GM12878 (cell line): ENCODE measurements around the gene BIK. TPM values are rescaled to one million over a fixed set of nuclear protein-coding genes. Genes with fewer than 3 reads are reported as not detected.

Experiments used
- ATAC-seq: fragments of 200-7000 bp; cut with Tn5 transposase; 3 replicates; pipeline ENCODE4 v1.9.1; 2020; ENCODE audit warnings: mild to moderate bottlenecking, moderate library complexity
- BruUV-seq: library from RNA; stranded (reverse); fragments of 400-500 nt; replicated peaks from 2 replicates; lab custom pipeline; 2021; lab: Mats Ljungman, UMichigan
- CTCF ChIA-PET: fragments of 300-600 bp; sonication (Branson Sonifier 250); formaldehyde crosslinking; extraction: SDS; loops from one replicate; lab custom pipeline; 2021; ENCODE audit warnings: inconsistent platforms; lab: Yijun Ruan, JAX
- POLR2A ChIA-PET: fragments of 350-600 bp; formaldehyde crosslinking; extraction: SDS; loops from one replicate; lab custom pipeline; 2021; ENCODE audit warnings: inconsistent platforms; lab: Charles Lee
- RAD21 ChIA-PET: fragments of 300-600 bp; sonication (Branson Sonifier 250); formaldehyde crosslinking; loops from one replicate; lab custom pipeline; 2023; ENCODE audit warnings: antibody characterized with exemption; ENCODE audit not compliant: unreplicated experiment; lab: Charles Lee
- SMC1A ChIA-PET: fragments of 300-600 bp; sonication (Branson Sonifier 250); formaldehyde crosslinking; loops from one replicate; lab custom pipeline; 2023; ENCODE audit not compliant: unreplicated experiment, uncharacterized antibody; lab: Charles Lee
- DNase-seq: peaks from one replicate; pipeline ENCODE4 v3.0.0-alpha.2; 2011; ENCODE audit warnings: low read depth, low spot score
- FAIRE-seq: peaks from 3 replicates; lab custom pipeline; 2011; peaks lifted over from hg19 to GRCh38; lab: Jason Lieb, UNC
- H2AFZ ChIP-seq: 2 replicates; pipeline ENCODE4 v1.6.0; 2011; ENCODE audit warnings: low read depth, low read length, control low read depth; ENCODE audit not compliant: control insufficient read depth
- H3K27ac ChIP-seq: 2 replicates; pipeline ENCODE4 v1.5.1; 2011; ENCODE audit warnings: control low read depth; ENCODE audit not compliant: control insufficient read depth, insufficient read depth
- H3K27me3 ChIP-seq, 2 experiments: replicated peaks in 1 of 2; 2 replicates each; pipeline versions ENCODE4 v1.6.0 to v1.6.1; 2011; ENCODE audit warnings: low read length in 1 of 2; ENCODE audit not compliant: control insufficient read depth in 2 of 2, insufficient read depth in 2 of 2
- H3K36me3 ChIP-seq, 2 experiments: 2 replicates each; pipeline ENCODE4 v1.5.1; 2011; ENCODE audit warnings: low read length in 1 of 2; ENCODE audit not compliant: control insufficient read depth in 2 of 2, insufficient read depth in 2 of 2
- H3K4me1 ChIP-seq: 2 replicates; pipeline ENCODE4 v1.6.1; 2011; ENCODE audit warnings: mild to moderate bottlenecking, low read length, moderate library complexity, mixed read lengths; ENCODE audit not compliant: control insufficient read depth, insufficient read depth
- H3K4me2 ChIP-seq: 2 replicates; pipeline ENCODE4 v1.6.0; 2011; ENCODE audit warnings: control low read depth; ENCODE audit not compliant: control insufficient read depth, insufficient read depth
- H3K4me3 ChIP-seq: fragments of 200-600 bp; sonication (generic); 2 replicates; pipeline ENCODE4 v1.5.1; 2016
- H3K79me2 ChIP-seq: 2 replicates; pipeline ENCODE4 v1.6.0; 2011; ENCODE audit warnings: low read length; ENCODE audit not compliant: control insufficient read depth, insufficient read depth
- H3K9ac ChIP-seq: 2 replicates; pipeline ENCODE4 v1.8.0; 2011; ENCODE audit warnings: low read length, control low read depth, mixed read lengths; ENCODE audit not compliant: control insufficient read depth, insufficient read depth
- H3K9me3 ChIP-seq: replicated peaks from 3 replicates; pipeline ENCODE4 v1.5.1; 2011; ENCODE audit warnings: mild to moderate bottlenecking, low read length; ENCODE audit not compliant: control insufficient read depth, insufficient read depth
- H4K20me1 ChIP-seq: 2 replicates; pipeline ENCODE4 v1.6.0; 2011; ENCODE audit not compliant: control insufficient read depth, insufficient read depth
- BCL11A ChIP-seq: IDR thresholded peaks from 2 replicates; pipeline ENCODE4 v1.6.1; 2011; ENCODE audit warnings: low read depth, low read length
- CTCF ChIP-seq, 3 experiments: IDR thresholded peaks in 2 of 3; conservative IDR thresholded peaks in 1 of 3; 2 replicates each; pipeline ENCODE4 v1.5.1; 2011; ENCODE audit warnings: low read depth in 3 of 3, low read length in 3 of 3, mild to moderate bottlenecking in 3 of 3, control low read depth in 2 of 3, moderate library complexity in 2 of 3, inconsistent platforms in 1 of 3, mixed read lengths in 1 of 3; ENCODE audit not compliant: control insufficient read depth in 2 of 3, insufficient read depth in 1 of 3; ENCODE audit errors: extremely low read depth in 1 of 3
- EGR1 ChIP-seq, 2 experiments: IDR thresholded peaks; 1 replicate in 1 of 2; 2 replicates in 1 of 2; pipeline ENCODE4 v1.6.1; 2011 to 2012; ENCODE audit warnings: low read depth in 2 of 2, low read length in 2 of 2, borderline replicate concordance in 1 of 2, mild to moderate bottlenecking in 1 of 2, moderate library complexity in 1 of 2
- PKNOX1 ChIP-seq: fragments of 450-650 bp; IDR thresholded peaks from 2 replicates; pipeline ENCODE4 v1.6.1; 2016; ENCODE audit warnings: mild to moderate bottlenecking
- RAD21 ChIP-seq: IDR thresholded peaks from 2 replicates; pipeline ENCODE4 v1.6.1; 2011; ENCODE audit warnings: mild to moderate bottlenecking, low read depth, low read length, moderate library complexity; ENCODE audit not compliant: insufficient read depth
- SMC3 ChIP-seq: IDR thresholded peaks from 2 replicates; pipeline ENCODE4 v1.6.1; 2011; ENCODE audit warnings: low read length, improper control_type of control experiment, borderline replicate concordance
- TCF12 ChIP-seq: IDR thresholded peaks from 2 replicates; pipeline ENCODE4 v1.6.1; 2011; ENCODE audit warnings: low read depth, mild to moderate bottlenecking, low read length
- YY1 ChIP-seq: IDR thresholded peaks from 2 replicates; pipeline ENCODE4 v1.6.1; 2011; ENCODE audit warnings: low read depth, mild to moderate bottlenecking, low read length
- ZNF217 ChIP-seq: fragments of 450-650 bp; IDR thresholded peaks from 2 replicates; pipeline ENCODE4 v1.6.1; 2017; ENCODE audit warnings: antibody characterized with exemption, mild to moderate bottlenecking
- ZNF687 ChIP-seq: fragments of 450-650 bp; IDR thresholded peaks from 2 replicates; pipeline ENCODE4 v1.6.1; 2017; ENCODE audit warnings: mild to moderate bottlenecking, moderate library complexity
- ZZZ3 ChIP-seq: IDR thresholded peaks from 2 replicates; pipeline ENCODE4 v1.6.1; 2011; ENCODE audit warnings: low read depth; ENCODE audit not compliant: control insufficient read depth, insufficient read length
- WGBS: methylation state at CpG from one replicate; pipeline ENCODE4 v1.1.6; 2016; ENCODE audit warnings: low lambda C conversion rate; ENCODE audit not compliant: insufficient replicate concordance, insufficient coverage; ENCODE audit errors: missing lambda C conversion rate; 5-methylcytosine and 5-hydroxymethylcytosine counted together
- in situ Hi-C: fragments of 300-500 bp; cut with MboI; formaldehyde crosslinking; loops from 9 replicates; pipeline ENCODE4 v1.14.3; 2018; ENCODE audit warnings: mixed read lengths
- intact Hi-C: fragments of 100-400 bp; cut with micrococcal nuclease; formaldehyde crosslinking; loops from one replicate; pipeline ENCODE4 v1.14.2; 2022; ENCODE audit not compliant: unreplicated experiment
- polyA plus RNA-seq, 11 experiments: library from polyadenylated mRNA; depleted of rRNA in 4 of 11; unstranded in 6 of 11; stranded (reverse) in 5 of 11; fragments of >200 nt; fragmentation: Nextera tagmentation in 4 of 11; fragmentation: Illumina TruSeq in 1 of 11; extraction: Ambion mirVana in 4 of 11; extraction: Trizol in 1 of 11; gene quantifications; 1 replicate in 1 of 11; 2 replicates in 10 of 11; pipeline versions ENCODE4 v1.2.1 to v1.2.3, GENCODE V29; 2011 to 2016; ENCODE audit warnings: inconsistent platforms in 2 of 11, missing spikeins in 2 of 11, low read depth in 1 of 11
- total RNA-seq, 4 experiments: library from RNA; depleted of rRNA in 3 of 4; stranded (reverse); fragments of >200 nt in 3 of 4; fragmentation: Illumina TruSeq in 1 of 4; extraction: Trizol in 1 of 4; gene quantifications; 2 replicates each; pipeline versions ENCODE4 v1.2.1 to v1.2.3, GENCODE V29; 2013 to 2021

BIK gene
- total and polyA plus RNA-seq, 10 of the 15 experiments (the other 5 are each of a cell fraction or from before 2014, with no cell fraction given): 0.33 to 9.8 (median 3.9) TPM

GRCh38 chr22:43136255-43136654 is 25.7 kb downstream of the BIK start:
- ATAC-seq (peak; percentile 93), DNase-seq (no peak), FAIRE-seq (no peak)
- TF ChIP-seq CTCF (IDR thresholded peaks at IDR 0.05 in 2 of 3, conservative IDR thresholded peaks at IDR 0.05 in 1 of 3; ENCODE audit: control insufficient read depth in 2 of 3, extremely low read depth in 1 of 3, insufficient read depth in 1 of 3, low read depth in 3 of 3, low read length in 3 of 3) (peak; percentile 62 to 82 (median 73)), EGR1 (IDR thresholded peaks at IDR 0.05; ENCODE audit: borderline replicate concordance in 1 of 2, low read depth in 2 of 2, low read length in 2 of 2) (no peak), SMC3 (peak; percentile 58; the same call in 1 of the 2 replicates), TCF12 (0 out of 2 replicates have a peak, but pooled peaks have one; percentile 19), ZNF687 (no peak), ZNF217 (no peak), ZZZ3 (no peak), YY1 (0 out of 2 replicates have a peak, but pooled peaks have one; percentile 32), PKNOX1 (no peak), RAD21 (peak; percentile 58), BCL11A (no peak)
- Histone ChIP-seq H4K20me1 (no peaks in the 10 kb centered on the region), H2AFZ (no peak overlapping the region), H3K9me3 (no peaks in the 10 kb centered on the region), H3K27me3 (no peaks in the 10 kb centered on the region), H3K27ac (no peak overlapping the region), H3K9ac (no peak overlapping the region), H3K4me2 (no peak overlapping the region), H3K36me3 (peaks cover 6 to 25% of the 10 kb centered on the region in 2 experiments), H3K4me3 (no peak overlapping the region), H3K4me1 (no peaks in the 10 kb centered on the region), H3K79me2 (no peaks in the 10 kb centered on the region)
- 18% methylated on average over 9 of the region's 9 CpGs for WGBS
- ChIA-PET SMC1A (no interaction called here), CTCF (interaction anchor here (0.9 to 1.5 kb wide), 7 partner anchors 12 to 268 kb away, joined by 3 to 5 read pairs (median 3); partner anchors contain the start of gene BIK), RAD21 (no interaction called here), POLR2A (no interaction called here)
- in situ Hi-C loops: no loop called here
- intact Hi-C loops: no loop called here
- no TSS peak for BruUV-seq
